ENCODE data around the gene PIGN.

PIGN gene, protein sequence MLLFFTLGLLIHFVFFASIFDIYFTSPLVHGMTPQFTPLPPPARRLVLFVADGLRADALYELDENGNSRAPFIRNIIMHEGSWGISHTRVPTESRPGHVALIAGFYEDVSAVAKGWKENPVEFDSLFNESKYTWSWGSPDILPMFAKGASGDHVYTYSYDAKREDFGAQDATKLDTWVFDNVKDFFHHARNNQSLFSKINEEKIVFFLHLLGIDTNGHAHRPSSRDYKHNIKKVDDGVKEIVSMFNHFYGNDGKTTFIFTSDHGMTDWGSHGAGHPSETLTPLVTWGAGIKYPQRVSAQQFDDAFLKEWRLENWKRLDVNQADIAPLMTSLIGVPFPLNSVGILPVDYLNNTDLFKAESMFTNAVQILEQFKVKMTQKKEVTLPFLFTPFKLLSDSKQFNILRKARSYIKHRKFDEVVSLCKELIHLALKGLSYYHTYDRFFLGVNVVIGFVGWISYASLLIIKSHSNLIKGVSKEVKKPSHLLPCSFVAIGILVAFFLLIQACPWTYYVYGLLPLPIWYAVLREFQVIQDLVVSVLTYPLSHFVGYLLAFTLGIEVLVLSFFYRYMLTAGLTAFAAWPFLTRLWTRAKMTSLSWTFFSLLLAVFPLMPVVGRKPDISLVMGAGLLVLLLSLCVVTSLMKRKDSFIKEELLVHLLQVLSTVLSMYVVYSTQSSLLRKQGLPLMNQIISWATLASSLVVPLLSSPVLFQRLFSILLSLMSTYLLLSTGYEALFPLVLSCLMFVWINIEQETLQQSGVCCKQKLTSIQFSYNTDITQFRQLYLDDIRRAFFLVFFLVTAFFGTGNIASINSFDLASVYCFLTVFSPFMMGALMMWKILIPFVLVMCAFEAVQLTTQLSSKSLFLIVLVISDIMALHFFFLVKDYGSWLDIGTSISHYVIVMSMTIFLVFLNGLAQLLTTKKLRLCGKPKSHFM

DNA sequence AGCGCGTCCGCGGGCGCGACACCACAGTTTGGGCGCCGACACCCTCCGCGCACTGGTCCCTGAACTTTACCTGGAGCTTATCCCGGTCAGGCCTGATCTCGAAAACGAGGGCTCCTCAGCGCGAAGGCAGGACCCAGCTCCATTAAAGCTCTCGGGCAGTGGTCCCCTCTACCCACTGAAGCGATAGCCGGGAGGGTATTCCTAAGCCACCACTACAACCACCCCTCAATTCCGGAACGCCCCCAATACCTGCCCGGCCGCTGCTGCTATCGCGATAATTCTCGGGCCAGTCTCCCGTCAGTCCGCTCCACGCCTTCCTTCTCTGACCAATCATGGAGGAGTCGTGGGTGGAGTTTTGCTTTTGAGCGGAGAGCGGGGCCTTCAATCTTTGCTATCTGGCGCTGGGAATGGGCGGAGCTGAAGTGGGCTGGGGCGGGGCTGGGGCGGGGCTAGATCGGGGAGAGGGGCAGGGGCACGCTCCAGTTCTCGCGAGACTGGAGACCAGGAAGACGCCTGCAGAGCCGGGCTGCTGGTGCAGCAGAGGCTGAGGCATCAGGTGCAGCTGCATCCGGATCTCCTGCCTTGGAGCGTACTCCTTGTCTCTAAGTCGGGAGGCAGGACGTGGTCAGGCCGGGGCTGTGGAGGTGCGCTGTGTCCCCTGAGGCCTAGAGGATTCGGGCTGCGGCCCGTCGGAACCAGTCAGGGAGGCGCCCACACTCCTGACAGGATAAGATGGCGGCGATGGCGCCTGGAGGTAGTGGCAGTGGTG is at the start of gene PIGN, which contains the start of gene RELCH:
Gene PIGN (minus strand): TSS at position 283 of the 769 bp plus-strand sequence. CDS start 25,703 bp downstream, outside the sequence.
Gene RELCH (plus strand): TSS at position 482 of the 769 bp plus-strand sequence. CDS start 251 bp downstream, at position 733.
- peak; percentile 88 to 90 for DNase-seq (ENCODE audit: low read depth in 2 of 2)

DNA sequence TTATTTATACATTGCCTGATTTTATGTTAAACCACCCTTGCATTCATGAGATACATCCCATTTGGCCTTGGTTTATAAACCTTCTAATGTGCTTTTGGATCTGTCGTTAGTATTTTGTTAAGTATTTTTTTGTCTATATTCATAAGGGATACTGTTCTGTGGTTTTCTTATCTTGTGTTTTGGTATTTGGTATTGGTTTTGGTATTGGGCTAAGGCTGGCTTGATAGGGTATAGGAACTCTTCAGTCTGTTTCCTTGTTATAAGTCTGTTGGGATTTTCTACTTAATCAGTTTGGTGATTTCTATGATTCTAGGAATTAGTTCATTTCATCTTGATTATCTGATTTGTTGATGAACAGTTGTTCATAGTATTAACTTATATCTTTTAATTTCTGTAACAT is 49.4 kb upstream of the PIGN start:
- DNase-seq (ENCODE audit: low read depth in 2 of 2) = no peak

DNA sequence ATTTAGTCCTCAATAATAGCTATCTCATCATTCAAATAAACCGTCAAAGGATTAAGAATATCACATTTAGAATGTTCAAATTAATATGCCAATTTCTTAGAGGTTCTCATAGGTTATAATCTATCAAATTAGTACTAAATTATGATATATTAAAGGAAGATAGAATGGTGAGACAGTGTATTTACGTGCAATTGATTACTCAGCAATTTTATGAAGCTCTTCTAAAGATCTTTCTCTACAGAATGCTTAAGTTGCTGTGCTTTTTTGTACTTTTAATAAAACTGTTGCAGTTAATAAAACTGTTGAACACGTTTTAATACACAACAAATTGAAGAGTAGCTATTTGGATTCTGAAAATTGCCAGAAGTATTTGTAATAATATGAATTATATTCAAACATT is 39.2 kb upstream of the PIGN start:
- no peak for DNase-seq (ENCODE audit: low read depth in 2 of 2)

DNA sequence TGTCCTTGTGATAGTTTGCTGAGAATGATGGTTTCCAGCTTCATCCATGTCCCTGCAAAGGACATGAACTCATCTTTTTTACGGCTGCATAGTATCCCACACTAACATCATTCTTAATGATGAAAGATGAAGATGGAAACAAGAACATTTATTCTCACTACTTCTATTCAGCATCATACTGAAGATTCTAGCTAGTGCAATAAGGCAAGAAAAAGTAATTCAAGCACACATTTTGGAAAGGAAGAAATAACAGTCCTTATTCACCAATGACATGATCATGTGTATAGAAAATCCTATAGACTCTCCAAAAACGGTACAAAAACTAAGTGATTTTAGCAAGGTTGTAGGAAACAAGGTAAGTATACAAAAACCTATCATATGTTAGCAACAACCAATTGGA is 37.4 kb upstream of the PIGN start:
- DNase-seq (ENCODE audit: low read depth in 2 of 2) = no peak

DNA sequence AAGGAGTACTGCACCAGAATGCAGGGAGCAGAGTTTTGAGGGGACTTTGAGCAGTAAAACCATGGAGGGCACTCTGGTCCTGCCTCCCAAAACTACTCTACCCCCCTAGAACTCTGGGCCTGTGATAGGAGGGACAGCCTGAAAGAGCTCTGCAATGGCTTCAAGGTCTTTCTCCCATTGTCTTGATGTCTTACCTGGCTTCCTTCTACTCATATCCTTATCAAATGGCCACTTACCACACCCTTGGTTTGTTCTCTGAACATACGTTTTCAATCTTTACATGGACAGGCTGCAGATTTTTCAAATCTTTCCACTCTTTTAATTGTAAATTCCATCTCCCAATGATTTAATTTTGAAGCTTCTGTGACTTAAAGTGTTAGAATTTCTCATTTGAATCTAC is 27.9 kb upstream of the PIGN start:
- no peak for DNase-seq (ENCODE audit: low read depth in 2 of 2)

DNA sequence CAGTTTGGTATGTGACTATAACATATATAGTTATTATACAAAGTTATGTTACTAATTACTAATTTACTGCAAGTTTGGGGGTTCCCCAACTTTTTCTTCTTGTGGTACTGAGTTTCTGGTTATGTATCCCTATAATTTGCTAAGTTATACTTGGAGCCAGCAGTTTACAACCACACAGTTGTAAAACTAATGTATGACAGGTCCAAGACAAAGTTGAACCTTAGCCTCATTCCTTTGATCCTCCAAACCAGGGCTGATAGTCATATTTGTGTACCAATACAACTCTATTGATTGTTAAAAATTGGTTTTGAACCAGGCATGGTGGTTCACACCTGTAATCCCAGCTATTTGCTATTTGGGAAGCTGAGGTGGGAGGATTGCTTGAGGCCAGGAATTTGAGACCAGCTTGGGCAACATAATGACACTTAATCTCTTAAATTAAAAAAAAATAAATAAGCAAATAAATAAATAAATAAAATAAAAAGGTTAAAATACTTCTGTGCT is 24.5 kb upstream of the PIGN start:
- no peak for DNase-seq (ENCODE audit: low read depth in 2 of 2)

DNA sequence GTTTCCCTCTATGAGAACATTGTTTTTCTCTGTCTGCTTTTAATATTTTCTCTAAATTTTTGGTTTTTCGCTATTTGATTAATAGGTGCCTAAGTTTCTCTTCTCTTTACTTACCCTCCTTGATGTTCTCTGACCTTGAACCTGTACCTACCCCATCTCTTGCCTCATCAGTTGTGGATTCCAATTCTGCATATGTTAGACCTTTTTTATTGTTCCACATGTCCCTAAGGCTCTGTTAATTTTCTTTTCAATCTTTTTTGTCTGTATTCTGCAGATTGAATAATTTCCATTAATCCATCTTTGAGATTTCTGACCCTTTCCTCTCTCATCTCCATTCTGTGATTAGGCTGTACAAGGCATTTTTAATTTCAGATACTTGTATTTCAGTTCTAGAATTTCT is 23.3 kb upstream of the PIGN start:
- DNase-seq (ENCODE audit: low read depth in 2 of 2) = no peak

DNA sequence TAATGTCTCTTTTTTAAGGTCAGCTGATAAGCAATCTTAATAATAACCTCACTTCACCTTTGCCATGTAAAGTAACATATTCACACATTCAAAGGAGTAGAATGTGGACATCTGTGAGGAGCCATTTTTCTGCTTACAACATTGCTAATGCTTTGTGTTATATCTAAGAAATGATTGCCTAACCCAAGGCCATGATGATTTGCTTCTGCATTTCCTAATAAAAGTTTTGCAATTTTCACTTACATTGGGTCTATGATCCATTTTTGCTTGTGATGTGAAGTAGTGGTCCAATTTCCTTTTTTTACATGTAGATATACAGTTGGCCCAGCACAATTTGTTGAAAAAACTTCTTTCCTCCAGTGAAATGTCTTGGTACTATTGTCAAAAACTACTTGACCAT is 22.2 kb upstream of the PIGN start:
- no peak for DNase-seq (ENCODE audit: low read depth in 2 of 2)

DNA sequence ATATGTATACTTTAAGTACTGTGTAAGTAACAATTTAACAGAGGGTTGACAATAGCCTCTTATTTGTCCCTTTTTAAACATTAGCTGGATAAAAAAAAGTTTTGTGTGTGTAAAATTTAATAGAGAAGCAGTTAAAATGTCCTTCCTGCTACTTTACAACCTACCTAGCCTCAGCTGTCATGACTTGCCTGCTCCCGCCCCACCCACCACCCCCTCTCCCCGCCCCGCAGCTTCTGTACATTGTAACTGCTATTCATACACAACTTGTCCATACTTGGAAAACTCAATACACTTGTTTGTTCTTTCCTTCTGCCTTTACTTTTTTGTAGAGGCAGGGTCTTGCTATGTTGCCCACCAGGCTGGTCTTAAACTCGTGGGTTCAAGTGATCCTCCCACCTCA is 19.7 kb upstream of the PIGN start:
- no peak for DNase-seq (ENCODE audit: low read depth in 2 of 2)

DNA sequence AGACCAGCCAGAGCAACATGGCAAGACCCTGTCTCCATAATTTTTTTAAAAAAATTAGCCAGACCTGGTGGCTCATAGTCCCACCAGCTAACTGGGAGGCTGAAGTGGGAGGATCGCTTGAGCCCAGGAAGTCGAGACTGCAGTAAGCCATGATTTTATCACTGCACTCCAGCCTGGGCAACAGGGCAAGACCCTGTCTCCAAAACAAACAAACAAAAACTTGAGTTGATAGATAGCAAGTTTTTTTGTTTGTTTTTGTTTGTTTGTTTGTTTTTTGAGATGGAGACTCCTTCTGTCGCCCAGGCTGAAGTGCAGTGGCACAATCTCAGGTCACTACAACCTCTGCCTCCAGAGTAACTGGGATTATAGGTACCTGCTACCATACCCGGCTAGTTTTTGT is 19.0 kb upstream of the PIGN start:
- no peak for DNase-seq (ENCODE audit: low read depth in 2 of 2)

DNA sequence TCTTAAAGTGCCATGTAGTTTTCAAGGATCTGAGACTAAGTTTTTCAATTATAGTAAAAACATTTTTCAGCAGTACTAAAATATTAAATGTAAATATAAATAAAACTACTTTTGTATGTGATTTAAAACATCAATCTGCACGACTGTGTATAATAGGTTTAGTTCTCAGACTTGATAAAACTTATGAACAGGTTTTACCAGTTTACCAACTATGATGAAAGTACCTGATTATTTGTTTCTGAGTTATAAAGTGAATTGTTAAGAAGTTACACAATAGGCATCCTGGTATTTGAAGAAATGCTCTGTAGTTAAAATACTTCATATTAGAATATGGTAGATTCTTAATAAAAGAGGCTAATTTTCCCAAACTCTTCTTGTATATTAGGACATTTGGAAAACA is 15.0 kb upstream of the PIGN start:
- DNase-seq (ENCODE audit: low read depth in 2 of 2) = no peak

DNA sequence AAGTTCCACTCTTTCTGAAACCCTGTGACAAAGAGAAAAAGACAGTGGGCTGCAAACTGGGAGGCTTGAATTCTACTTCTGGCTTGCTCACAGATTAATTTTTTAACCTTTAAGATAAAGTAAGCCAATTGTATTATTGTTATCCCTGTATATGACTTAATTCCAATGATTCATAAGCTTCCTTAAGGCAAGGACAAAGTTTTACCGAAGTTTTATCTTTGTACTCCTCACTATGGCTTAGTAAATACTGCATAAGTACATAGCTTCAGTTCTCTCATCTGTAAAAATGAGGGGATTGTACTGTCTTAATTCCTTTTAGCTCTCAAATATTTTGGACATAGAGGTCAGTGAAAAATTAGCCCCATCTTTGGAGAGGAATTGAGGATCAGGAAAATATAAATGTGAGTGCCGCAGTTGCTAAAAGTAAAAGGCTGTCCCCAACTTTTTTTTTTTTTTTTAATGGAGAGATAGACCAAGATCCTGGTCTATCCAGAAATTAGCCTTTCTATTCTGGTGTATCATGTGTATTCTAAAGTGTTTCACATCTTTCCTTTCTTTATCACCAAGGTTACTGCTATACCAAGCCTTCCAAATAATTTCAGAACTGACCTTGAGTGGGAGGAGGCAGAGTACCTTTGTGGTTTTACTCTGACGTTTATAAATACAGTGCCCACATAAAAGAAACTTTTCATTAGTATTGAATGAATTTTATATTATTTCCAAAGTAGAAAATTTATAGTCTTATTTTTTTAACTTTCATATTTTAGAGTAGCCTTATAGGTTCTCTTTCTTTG is 13.5 kb upstream of the PIGN start:
- DNase-seq (ENCODE audit: low read depth in 2 of 2) = no peak

DNA sequence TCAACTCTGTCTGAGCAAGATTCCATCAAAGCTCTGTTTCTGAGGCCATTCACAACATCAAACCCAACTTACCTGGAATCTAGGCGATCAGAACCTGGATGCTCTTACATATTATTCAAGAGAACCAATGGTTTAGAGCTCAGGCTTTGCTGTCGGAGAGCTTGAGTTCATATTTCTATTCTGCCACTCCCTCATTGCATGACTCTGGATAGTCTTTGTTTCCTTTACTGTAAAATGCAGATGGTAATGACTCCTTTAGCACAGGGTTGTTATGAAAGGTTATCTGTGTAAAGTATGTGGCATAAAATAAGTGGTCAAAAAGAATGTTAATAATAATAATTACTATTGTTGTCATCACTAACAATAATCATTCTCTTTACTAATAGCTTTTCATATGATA is 12.8 kb upstream of the PIGN start:
- no peak for DNase-seq (ENCODE audit: low read depth in 2 of 2)

DNA sequence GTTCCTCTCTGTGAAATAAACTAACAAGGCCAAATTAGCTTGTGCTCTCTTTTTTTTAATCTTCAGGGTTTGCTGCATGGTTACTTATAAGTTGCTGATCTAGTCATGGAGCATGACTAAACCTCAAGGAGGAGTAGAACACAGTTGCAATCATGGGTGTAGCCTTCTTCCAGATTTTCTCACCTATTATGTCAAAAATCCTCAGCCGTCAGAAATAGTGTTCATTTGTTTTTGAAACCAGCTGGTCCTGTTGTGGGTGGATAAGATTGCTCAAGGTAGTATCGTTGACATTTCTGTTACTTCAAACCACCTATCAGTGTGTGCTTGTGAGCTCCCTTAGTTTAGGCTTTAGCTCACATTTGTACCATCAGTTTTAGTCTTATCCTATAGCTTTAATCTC is 11.4 kb upstream of the PIGN start:
- DNase-seq (ENCODE audit: low read depth in 2 of 2) = no peak

DNA sequence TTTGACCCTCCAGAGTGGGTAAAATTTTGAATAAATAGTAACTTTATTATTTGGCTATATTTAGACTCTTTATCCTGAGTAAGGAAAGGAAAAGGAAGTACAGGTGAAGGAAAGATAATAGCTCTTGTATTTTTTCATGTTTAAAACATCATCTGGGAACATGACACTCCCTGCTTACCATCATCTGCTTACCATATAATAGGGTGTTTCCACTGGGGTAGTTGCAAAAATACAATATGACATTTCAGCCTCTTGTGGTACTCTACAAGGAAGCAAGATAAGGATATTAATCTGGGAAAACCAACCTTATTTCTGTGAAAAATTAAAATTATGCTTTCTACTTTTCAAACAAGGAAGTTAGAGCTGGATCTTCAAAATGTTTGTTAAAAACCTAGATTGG is 10.1 kb upstream of the PIGN start:
- no peak for DNase-seq (ENCODE audit: low read depth in 2 of 2)

DNA sequence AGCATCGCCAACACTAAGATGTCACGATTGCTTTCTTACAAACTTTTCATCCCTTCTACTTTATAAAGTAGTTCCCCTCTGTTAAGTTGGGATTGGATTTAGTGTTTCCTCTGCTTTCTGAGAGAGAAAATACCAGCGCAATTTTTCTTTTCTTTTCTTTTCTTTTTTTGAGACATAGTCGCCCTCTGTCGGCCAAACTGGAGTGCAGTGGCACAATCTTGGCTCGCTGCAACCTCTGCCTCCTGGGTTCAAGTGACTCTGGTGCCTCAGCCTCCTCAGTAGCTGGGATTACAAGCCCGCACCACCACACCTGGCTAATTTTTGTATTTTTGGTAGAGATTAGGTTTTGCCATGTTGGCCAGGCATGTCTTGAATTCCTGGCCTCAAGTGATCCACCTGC is 9.2 kb upstream of the PIGN start:
- no peak for DNase-seq (ENCODE audit: low read depth in 2 of 2)

DNA sequence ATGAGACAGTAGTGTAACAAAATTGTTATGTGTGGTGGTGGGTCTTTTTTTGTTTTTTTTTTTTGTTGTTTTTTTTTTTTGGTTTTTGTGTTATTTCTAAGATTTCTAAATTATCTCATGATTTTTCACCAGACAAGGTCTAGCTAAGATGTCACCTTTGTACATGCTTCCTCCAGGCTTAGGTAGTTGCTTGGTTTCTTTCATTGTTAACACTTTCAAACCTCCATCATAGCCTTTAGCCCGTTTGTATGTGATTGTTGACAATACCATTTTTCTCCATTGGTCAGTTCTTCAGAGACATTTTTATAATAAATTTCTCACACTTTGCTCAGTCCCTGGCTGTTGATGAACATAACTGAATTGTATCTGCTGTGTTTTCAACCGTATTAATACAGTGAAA is 2.4 kb upstream of the PIGN start:
- no peak for DNase-seq (ENCODE audit: low read depth in 2 of 2)

DNA sequence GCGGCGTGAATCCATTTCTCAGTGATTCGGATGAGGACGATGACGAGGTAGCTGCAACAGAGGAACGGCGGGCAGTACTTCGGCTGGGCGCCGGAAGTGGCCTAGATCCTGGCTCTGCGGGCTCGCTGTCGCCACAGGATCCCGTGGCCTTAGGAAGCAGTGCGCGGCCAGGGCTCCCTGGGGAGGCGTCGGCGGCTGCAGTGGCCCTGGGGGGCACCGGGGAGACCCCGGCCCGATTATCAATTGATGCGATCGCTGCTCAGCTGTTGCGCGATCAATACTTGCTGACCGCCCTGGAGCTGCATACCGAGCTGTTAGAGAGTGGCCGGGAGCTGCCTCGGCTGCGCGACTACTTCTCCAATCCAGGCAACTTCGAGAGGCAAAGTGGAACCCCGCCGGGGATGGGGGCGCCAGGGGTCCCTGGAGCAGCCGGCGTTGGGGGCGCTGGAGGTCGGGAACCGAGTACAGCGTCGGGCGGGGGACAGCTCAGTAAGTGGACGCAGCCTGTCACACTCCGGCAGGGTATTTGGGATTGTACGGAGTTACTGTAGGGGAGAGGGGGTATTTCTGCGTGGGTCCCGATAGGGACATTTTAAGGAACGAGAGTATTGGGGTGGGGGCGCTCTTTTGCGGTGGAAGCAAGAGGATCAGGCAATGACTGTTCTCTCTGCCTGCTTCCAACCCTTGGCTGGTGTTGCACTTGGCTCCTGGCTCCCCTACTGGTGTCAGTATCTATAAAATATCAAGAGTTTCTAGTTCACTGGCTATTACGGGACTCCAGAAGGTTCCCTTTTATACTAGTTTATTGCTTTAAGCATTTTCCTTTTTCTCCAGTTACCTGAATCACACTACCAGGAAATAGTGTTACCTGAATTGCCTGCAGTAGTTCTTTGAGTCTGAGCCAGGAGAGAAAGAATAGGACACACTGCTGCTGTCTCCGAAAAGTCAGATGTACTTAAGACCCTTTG is 971 bp upstream of the PIGN start:
- DNase-seq (ENCODE audit: low read depth in 2 of 2) = no peak

DNA sequence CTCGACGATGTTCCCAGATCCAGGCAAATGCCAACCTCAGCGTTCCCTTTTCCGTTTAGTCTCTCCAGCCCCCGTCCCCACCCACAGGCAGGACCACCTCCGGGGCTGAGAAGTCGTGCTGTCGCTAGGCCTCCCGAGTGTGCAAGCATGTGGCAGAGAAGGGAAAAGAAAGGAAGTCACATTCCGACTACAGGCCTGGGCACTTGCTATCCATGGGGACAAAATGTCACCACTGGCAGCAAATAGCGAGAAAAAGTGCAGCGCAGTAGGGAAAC is 420 bp downstream of the PIGN start:
- DNase-seq (ENCODE audit: low read depth in 2 of 2) = no peak

DNA sequence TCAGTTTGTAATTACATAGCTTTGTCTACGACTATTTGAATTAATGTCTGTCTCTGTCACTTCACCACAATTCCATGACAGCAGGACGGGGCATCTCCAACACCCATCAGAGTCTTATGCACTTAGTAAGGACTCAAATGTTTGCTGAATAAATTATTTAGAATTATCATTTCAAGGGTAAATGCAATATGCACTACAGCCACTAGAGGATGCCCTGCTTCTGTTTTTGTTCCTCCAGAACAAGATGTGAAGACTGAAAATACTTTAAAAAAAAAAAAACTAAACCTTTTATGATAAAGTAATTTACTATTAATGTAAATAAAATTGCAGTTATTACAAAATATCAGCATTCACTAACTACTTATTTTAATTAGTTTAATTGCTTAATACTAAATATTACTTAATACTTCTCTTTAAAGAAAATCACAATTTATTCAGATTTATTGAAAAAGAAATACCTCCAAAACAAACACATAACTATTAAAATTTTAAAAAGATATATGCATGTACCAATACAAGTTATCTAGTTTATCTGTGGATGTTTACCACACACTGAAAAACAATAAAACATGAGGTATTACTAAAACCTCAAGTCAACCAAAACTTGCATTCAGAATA is 3.2 kb downstream of the PIGN start:
- no peak for DNase-seq (ENCODE audit: low read depth in 2 of 2)

Measured in stimulated activated CD8-positive, alpha-beta memory T cell treated with anti-CD3 and anti-CD28 coated beads, Interleukin-2, amount 100 ng/mL, for 1 hour (primary cell).